HEK293 (cell line): ENCODE data around the gene TCEA2.

Source experiments
- CTCF ChIP-seq: fragments of 450-650 bp; formaldehyde crosslinking; IDR thresholded peaks from 2 replicates; pipeline ENCODE4 v1.5.1; 2016; ENCODE audit warnings: missing biosample characterization, missing genetic modification characterization
- RBAK ChIP-seq: fragments of 450-650 bp; formaldehyde crosslinking; IDR thresholded peaks from 2 replicates; pipeline ENCODE4 v1.5.1; 2016; ENCODE audit warnings: missing biosample characterization, missing genetic modification characterization
- SP2 ChIP-seq: fragments of 450-650 bp; formaldehyde crosslinking; IDR thresholded peaks from 2 replicates; pipeline ENCODE4 v1.5.1; 2016; ENCODE audit warnings: missing biosample characterization, missing genetic modification characterization
- TCF7L2 ChIP-seq: IDR thresholded peaks from 2 replicates; pipeline ENCODE4 v1.6.1; 2011; ENCODE audit warnings: low read depth, mild to moderate bottlenecking, inconsistent platforms, low read length, moderate library complexity, borderline replicate concordance
- TSHZ1 ChIP-seq: fragments of 450-650 bp; formaldehyde crosslinking; IDR thresholded peaks from 2 replicates; pipeline ENCODE4 v1.5.1; 2016; ENCODE audit warnings: missing biosample characterization, missing genetic modification characterization, borderline replicate concordance
- ZBTB44 ChIP-seq: fragments of 450-650 bp; IDR thresholded peaks from 2 replicates; pipeline ENCODE4 v1.5.1; 2018; ENCODE audit warnings: missing biosample characterization, mild to moderate bottlenecking, missing genetic modification characterization
- ZNF449 ChIP-seq: fragments of 450-650 bp; formaldehyde crosslinking; IDR thresholded peaks from 2 replicates; pipeline ENCODE4 v1.5.1; 2017; ENCODE audit warnings: missing biosample characterization, mild to moderate bottlenecking, missing genetic modification characterization, moderate library complexity

GRCh38 chr20:64108731-64109681 is 46.0 kb downstream of the TCEA2 start:
- TF ChIP-seq ZNF449 (tag by site-specific recombination), result no peak
- no peak for TF ChIP-seq TCF7L2
- TF ChIP-seq SP2 (tag by site-specific recombination), result no peak
- TF ChIP-seq CTCF, result no peak
- TF ChIP-seq TSHZ1, result no peak
- TF ChIP-seq RBAK, result no peak
- TF ChIP-seq ZBTB44, result no peak
